Vagina (tissue), 2 donors: ENCODE measurements around the gene HELQ.

Experiments
- CTCF ChIP-seq, 3 experiments: fragments of 450-650 bp in 2 of 3; fragments of 200-600 bp in 1 of 3; sonication (generic) in 1 of 3; IDR thresholded peaks; one replicate each; pipeline ENCODE4 v1.5.1; 2017 to 2019; ENCODE audit warnings: antibody characterized with exemption in 3 of 3, mild to moderate bottlenecking in 2 of 3, moderate library complexity in 2 of 3
- POLR2A ChIP-seq, 2 donors: fragments of 450-650 bp; IDR thresholded peaks; one replicate each; pipeline ENCODE4 v1.6.1; 2017; ENCODE audit warnings: antibody characterized with exemption in 2 of 2, mild to moderate bottlenecking in 2 of 2, moderate library complexity in 2 of 2

GRCh38 chr4:83436680-83437079, 18.9 kb downstream of the HELQ start:
- TF ChIP-seq CTCF (IDR thresholded peaks at IDR 0.05) = no peak
- no peak for TF ChIP-seq POLR2A (IDR thresholded peaks at IDR 0.05)
